GM12873 (cell line): ENCODE results near the gene CCDC85C.

ENCODE experiments used
- TF ChIP-seq, protein P1 (sequence below): IDR thresholded peaks from 2 replicates; pipeline ENCODE4 v1.5.1; 2012; ENCODE audit warnings: low read depth, mild to moderate bottlenecking, moderate library complexity, low read length, control low read depth; ENCODE audit not compliant: insufficient read depth; ENCODE audit errors: missing control alignments

Gene CCDC85C

DNA sequence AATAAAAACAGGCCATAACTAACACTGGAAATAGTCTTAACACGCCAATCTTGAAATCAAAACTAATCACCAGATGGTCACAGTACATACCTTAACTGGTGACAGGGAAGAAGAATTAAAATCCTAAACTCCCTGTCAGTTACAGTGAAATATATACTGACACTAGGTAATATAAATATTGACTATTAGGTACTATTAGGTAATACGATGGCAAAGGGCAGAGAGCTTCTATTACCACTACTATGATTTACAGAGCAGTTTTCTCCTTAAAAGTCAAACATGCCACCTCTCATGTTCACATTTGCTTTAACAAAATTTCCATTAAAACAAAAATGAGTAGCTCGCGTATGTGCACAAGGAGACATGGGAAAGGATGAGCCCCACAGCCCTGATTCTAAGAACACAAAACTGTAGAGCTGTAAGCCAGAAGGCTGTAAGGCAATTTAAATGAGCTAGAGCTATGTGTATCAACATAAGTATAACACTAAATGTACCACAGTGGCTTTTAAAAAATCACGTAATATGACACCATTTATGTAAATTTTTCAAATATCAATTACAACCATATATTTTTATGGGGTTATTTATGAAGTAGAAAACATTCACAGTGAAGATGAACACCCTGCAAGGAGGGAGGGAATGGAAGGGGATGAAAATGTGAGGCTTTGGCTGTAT lies 142.5 kb downstream of the CCDC85C start:
- TF ChIP-seq, protein P1, sequence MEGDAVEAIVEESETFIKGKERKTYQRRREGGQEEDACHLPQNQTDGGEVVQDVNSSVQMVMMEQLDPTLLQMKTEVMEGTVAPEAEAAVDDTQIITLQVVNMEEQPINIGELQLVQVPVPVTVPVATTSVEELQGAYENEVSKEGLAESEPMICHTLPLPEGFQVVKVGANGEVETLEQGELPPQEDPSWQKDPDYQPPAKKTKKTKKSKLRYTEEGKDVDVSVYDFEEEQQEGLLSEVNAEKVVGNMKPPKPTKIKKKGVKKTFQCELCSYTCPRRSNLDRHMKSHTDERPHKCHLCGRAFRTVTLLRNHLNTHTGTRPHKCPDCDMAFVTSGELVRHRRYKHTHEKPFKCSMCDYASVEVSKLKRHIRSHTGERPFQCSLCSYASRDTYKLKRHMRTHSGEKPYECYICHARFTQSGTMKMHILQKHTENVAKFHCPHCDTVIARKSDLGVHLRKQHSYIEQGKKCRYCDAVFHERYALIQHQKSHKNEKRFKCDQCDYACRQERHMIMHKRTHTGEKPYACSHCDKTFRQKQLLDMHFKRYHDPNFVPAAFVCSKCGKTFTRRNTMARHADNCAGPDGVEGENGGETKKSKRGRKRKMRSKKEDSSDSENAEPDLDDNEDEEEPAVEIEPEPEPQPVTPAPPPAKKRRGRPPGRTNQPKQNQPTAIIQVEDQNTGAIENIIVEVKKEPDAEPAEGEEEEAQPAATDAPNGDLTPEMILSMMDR = no peak

DNA sequence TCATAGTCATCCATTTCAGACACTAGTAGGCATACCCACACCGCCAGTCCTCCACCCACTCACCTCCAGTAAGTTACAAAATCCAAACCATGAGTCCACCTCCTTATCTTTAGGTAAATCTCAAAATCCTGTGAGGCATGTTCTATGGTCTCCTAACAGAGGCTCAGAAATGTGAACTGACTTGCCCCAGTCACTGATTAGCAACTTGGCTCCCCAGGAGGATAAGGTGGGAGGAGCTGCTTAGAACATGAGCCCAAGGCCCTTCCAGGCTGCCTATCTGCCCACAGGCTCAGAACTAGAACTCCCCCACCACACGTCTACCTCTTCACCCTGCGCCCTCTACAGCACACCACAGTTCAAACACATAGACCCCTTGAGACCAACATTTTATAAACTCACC lies 143.2 kb downstream of the CCDC85C start:
- TF ChIP-seq, protein P1 = no peak

DNA sequence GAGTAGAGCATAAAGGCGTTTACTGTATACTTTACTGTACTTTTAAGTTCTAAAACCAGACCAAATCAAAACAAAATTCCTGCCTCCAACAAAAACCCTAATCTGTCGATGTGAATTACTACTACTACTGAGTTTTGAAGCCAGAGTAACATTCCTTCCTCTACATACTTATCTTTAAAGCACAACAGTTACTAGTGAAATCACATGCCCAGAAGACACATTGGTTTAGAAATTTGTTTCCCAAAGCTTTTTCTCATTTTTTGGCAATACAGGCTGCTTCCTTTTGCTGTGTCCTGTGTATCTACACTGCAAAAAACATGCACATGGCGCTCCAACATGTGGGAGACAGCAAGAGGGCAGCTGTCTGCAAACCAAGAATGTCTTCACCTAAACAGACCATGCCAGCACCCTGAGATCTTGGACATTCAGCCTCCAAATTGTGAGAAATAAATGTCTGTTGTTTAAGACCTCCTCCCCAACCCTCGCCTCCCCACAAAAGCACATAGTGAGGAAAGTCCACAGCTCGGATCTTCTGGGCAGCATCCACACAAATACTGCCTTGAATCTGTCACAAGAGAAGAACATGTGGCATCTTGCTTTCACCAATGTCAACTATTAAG lies 144.4 kb downstream of the CCDC85C start:
- TF ChIP-seq, protein P1 = no peak

DNA sequence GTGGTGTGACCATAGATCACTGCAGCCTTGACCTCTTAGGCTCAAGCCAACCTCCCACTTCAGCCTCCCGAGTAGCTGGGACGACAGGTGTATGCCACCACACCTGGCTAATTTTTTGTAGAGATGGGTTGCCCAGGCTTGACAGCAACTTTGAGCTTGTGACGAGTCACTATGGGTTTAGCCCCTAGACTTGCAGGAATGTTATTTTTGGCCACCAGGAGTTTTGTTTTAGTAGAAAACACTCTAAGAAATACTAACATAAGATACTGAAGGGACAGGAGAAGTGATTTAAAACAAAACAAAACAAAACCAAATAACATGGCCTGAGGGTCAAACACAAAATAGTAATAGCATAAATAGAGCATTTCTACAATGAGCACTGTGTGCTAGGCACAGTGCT lies 149.8 kb downstream of the CCDC85C start:
- TF ChIP-seq, protein P1 = no peak

DNA sequence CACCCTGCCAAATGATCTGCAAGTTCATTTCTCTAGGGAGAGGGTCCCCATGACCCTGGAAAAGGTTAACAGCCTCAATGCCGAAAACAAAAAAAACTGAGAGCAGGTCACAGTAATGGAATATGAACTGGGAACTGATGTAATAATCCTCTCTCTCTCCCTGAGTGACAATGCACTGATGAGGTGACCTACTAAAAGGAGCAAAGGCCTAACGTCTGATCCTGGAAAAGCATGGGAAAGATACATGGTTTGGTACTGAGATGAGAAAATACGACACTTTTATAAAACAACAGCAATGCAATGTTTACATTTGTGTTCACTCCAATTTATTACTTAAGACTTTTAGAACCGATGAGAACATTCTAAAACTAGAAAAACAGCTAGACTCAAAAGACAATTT lies 151.0 kb downstream of the CCDC85C start:
- TF ChIP-seq, protein P1 = no peak

DNA sequence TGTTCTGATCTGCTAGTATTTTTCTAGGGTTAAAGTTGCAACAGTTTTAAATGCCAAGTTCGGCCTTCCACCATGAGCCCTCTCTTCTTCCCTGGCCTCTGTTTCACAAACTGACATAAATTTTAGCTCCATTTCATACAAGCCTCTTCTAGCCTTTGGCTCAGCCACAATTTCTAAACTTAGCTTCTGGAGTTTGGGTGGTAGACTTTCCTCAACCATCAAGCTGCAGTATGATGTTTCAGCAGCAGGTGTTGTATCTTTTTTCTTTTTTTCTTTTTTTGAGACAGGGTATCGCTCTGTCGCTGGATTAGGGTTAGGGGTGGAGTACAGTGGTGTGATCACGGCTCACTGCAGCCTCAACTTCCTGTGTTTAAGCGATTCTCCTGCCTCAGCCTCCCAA lies 152.8 kb downstream of the CCDC85C start:
- TF ChIP-seq, protein P1 = no peak

DNA sequence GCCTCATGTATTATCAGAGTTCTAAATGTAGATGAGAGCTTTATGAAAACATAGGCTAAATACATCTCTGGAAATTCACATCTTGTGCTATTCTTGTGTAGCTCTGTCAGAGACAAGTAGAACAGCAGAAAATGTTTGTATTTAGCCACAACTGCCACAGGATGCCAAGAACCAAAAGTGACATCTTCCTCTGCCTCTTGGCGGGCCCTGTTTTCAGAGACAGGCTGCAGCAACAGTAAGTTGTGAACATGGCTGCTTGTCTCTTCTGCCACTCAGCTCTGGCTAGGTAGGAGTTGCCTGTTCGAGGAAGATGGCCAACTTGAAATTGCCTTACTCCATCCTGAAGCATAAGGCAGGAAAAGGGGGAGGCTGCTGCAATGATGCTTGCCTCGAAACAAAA lies 153.7 kb downstream of the CCDC85C start:
- TF ChIP-seq, protein P1 = no peak
